HG02884 (cell line): ENCODE results near the gene SRSF9.

ENCODE experiments used
- ATAC-seq: cut with Tn5 transposase; IDR thresholded peaks from one replicate; pipeline ENCODE4 v1.9.1; 2021; ENCODE audit warnings: mild to moderate bottlenecking, moderate library complexity; ENCODE audit not compliant: unreplicated experiment

SRSF9 gene

DNA sequence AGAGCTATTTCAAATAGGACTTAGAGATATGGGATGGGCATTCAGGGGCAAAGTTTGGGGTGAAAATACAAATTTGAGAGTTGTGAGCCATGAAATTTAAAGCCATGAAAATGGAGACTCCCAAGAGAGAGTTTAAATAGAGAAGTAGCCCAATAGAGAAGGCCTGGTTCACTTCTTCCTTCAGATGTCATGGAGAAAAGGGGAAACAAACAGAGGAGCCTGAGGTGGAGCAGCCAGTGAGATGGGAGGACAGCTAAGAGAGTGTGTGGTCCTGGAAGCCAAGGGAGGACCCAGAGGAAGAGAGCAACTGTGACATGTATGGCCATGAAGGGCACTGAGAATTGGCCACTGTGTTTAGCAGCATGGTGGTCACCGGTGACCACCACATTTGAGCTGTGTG is 14.1 kb upstream of the SRSF9 start:
- no peak for ATAC-seq

DNA sequence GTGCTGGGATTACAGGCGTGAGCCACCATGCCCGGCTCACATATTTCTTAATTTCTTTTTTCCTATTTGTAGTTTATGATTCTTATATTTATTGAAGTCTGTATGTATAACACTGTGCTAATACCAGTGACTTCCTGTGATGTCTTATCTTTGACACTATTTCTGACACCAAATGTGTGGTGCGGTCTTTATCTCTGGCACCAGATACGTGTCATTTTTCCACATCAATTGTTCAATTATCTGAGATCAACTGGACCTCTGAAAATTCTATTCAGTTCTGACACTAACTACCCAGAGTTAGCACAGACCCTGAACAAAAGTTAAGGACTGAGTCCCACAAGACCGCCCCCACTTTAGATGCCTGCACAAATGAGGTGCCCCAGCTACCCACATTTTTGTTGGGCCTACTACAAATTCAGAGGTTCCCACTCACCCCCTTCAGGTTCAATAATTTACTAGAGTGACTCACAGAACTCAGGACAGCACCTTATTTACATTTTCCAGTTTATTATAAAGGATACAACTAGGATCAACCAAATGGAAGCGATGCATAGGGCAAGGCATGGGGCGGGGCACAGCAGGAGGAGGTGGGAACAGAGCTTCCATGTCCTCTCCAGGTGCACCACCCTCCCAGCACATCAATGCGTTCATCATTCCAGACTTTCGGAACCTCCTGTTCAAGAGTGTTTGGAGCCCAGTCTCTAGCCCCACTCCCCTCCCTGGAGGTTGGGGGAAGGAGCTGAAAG is 11.6 kb upstream of the SRSF9 start:
- no peak for ATAC-seq

DNA sequence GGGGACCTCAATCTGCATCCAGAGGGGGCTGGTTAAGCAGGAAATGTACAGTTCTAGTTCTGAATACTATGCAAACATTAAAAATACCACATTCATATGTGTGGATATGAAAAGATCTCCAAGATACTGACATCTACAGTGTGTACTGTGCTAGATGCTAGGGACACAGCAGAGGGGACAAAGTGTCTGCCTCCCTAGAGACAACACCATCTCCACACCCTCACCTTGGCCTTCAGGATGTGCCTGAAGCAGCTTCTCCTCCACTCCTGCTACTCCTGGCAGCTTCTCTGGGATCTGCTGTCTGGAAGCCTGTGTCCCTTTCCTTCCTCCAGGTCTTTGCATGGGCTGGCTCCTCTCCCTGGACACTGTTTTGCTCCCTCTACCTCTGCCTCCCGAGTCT is 10.7 kb upstream of the SRSF9 start:
- ATAC-seq = no peak

DNA sequence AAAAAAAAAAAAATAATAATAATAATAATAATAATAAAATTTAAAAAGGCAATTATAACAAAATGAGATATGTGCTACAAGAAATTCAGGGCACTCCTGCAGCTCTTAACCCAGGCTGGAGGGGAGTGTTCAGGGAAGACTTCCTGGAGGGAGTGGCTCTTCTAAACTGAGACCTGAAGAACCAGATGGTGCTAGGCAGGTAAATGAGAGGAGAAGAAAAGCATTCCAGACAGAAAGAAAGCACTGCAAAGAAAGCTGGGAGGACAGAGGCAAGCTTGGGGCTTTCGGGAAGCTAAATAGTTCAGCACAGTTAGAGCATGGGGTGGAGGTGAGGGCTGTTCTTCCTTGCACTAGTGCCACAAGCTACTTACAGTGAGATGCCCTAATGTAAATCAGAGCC is 9.9 kb upstream of the SRSF9 start:
- ATAC-seq = no peak

DNA sequence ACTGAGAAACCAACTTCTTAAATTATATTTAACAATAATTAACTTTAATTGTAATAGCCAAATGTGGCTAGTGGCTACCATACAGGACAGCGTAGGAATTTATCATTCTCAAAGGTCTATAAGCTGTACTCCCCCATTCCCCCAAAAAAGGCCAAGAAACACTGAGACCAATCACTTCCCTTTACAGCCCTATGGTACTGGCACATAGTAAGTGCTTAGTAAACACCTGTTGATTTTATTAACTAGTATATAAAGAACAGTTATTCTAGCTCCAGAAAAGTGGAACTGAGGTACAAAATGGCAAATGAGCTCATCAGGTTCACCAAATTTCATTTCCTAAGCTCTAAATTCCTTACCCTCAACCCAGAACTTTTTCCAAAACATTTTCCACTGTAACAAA is 6.1 kb upstream of the SRSF9 start:
- no peak for ATAC-seq

DNA sequence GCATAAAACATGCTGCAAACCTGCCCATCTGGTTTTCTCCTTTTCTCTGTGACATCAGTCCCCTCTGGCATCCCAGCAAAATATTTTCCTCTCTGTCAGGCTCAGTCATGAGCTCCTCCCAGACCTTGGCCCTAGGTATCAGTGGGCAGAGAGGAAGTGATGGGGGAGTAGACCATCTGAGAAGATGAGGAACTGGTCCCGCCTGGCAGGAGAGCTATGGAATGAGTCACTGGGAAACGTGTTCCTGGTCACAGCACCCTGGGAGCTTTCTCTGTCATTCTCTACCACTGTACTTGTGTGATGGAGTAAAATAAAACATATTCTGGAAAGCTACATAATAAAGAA is 5.0 kb upstream of the SRSF9 start:
- no peak for ATAC-seq

DNA sequence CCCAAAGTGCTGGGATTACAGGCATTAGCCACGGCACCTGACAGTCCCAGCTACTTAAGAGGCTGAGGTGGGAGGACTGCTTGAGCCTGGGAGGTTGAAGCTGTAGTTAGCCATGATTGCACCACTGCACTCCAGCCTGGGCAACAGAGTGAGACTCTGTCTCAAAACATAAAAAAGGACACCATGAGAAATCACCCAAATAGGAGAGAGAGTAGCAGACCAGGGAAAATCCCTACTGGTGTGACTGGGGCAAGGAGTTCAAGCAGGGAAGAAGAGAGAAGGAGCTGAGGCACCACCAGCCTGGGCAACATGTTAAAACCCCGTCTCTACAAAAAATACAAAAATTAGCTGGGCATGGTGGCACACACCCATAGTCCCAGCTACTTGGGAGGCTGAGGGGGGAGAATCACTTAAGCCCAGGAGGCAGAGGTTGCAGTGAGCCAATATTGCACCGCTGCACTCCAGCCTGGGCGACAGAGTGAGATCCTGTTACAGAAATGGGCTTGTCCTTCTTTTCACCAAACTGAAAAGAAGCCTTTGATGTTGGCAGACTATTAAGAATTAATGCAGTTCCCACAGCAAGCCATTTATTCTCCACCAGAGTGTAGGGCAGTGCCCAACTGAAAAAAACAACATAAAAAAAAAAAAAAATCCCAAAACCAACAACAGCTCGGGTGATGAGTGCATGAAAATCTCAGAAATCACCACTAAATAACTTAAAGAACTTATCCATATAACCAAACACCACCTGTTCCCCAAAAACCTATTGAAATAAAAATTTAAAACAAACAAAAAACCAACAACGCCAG is 4.5 kb upstream of the SRSF9 start:
- no peak for ATAC-seq

DNA sequence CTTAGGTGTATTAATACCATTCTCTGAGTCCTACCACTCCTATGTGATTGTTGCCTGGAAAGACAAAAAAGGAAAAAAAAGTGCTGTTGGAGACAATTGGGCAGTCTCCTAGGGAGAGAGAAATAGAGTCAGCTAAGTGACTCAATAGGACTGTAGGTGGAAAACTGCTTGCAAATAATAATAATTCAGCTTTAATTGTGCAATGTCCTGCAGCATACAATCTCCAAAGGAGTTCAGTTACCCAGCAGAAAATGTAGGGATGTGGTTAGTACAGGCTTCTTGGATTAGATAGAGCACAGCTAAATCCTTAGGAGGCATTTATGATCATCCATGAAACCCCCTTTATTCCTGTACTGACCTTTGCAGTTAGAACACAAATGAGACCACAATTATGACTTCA is 3.0 kb upstream of the SRSF9 start:
- ATAC-seq = no peak

DNA sequence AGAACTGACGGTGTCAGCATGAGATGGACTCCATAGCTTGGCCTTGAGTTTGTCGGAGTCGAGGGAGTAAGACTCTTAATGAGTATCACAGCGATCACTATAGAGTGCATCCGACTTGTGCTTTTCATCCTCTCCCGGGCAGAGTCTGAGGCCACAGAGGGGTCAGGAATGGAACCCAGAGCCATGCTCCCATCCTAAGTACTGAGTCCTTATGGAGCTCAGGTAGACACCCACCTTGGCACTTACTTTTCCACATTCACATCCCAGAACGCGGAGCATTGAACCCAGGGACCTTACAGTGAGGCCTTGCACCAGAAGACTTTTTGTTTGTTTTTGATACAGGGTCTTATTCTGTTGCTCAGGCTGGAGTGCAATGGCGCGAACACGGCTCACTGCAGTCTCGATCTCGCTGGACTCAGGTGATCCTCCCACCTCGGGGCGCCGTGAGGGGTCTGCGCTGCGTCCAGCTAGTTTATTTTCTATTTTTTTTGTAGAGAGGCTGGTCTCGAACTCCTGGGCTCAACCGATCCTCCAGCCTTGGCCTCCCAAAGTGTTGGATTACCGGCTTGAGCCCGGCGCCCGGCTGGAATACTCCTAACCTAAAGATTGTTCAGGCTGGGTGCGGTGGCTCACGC is 719 bp upstream of the SRSF9 start:
- ATAC-seq = peak; percentile 19

DNA sequence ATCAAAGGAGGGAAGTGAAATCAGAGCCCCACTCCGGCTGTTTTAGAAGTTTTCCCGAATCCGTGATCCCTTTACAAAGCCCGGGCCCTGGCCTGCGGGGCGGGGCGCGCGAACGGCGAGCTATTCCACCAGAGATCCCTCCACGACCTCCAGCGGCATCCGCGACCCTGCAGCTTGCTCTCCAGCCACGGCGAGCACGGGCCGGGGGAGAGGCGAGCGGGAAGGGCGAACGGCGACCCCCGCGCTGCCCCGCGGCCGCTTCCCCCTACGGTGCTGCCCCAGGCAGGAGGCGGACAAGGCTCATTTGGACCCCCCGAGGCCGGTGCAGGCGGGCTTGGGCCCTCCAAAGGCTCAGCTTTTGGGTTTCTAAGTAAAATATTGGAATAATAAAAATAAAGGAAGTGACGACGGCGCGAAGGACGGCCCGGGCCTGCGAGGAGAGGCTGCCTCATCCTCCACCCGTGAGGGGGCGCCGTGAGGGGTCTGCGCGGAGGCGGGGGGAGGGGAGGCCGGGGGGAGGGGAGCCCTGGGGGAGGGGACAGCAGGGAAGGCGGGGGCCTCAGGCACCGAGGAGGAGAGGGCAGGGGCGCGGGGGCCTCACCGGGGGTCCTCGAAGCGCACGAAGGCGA is 613 bp downstream of the SRSF9 start:
- ATAC-seq = peak; percentile 10

DNA sequence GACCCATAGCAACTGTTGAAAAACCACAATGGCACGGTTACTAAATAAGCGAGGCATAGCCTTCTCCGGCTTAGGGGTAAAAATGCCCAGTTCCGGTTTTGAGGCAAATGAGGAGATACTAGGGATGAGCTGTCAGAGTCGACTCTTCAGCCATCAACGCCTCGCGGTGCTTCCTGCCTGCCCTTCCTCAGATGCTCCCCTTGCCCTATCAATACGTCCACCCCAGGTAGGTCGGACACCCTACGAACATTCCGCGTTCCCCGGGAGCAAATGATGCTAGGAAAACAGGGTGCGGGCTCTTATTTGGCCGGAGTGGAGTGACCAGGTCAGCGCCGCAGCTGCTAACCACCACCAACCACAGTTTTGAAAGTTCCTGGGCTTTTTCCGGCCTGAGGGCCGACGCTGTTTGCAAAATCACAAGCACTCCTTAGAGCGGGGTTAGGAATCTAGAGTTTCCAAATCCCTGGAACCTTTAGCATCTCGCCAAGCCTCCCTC is 1.2 kb downstream of the SRSF9 start:
- ATAC-seq = no peak

DNA sequence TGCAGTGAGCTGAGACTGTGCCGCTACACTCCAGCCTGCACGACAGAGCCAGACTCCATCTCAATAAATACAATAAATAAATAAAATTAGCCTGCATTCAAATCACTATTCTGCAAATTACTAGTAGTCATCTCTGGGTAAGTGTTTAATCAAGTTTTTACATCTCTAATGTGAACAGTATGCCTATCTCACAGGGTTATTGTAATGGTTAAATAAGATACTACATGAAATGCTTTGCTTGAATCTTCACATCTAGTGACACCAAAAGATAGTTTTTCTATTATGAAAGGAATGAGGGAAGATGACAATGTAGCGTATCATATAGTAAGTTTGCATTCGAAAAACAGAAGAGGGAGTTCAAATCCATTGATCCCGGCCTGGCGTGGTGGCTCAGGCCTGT is 2.1 kb downstream of the SRSF9 start:
- no peak for ATAC-seq

DNA sequence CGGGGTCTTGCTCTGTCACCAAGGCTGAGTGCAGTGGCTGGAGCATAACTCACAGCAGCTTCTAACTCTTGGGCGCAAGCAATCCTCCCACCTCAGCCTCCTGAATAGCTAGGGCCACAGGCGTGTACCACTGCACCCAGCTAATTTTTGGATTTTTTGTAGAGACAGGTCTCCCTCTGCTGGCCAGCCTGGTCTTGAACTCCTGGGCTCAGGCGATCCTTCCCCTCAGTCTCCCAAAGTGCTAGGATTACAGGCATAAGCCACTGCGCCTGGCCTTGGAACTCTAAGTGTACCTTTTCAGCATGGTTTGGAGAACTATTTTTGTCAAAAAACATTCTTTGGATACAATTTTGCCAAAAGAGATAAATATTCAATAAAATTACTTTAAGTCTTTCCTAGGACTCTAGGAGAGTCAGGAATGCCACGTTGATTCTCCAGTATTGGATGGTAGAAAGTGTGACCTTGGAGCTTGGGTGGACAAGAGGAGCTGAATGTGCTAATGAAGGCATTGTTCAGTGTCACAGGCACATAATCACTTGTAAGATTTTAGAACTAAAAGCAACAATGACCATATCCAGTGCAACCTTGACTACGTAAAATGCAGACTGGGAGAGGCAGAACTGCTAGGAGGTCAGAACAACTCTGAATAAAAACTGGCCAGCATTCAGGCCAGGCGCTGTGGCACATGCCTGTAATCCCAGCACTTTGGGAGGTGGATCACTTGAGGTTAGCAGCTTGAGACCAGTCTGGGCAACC is 2.8 kb downstream of the SRSF9 start:
- no peak for ATAC-seq

DNA sequence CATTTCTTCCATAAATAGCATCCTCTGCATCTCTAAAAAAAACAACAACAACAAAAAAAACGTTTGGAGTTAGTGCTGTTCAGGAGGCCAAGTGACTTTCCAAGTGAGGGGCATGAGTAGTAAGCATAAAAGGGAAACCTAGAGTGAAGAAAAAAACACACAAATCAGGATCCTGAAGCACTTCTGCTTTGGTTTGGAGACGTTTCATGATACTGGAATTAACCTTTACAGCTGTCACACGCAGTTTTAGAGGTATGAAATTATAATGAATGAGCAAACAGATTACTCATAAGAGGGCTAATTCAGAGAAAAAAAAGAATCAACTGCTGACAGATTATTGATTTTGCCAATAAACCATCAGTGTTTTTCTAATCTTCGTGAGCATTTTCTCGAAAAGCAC is 3.8 kb downstream of the SRSF9 start:
- ATAC-seq = no peak

DNA sequence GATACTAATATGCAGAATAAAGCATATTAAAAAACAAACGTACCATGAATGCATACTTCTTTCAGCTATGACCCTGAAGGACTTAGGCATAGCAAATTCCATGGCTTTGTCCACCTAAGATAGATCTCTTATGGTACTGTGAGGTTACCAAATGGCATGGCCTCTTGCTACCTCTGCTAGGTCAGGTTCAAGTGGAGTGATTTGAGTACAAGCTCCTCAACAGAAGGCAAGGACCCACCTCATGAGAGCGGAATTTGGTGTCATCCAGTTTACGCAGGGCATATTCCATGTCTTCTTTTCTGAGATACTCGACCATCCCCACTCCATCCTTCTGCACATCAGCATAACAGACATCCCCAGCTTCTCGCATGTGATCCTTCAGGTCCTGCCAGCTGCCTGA is 5.8 kb downstream of the SRSF9 start:
- ATAC-seq = no peak

DNA sequence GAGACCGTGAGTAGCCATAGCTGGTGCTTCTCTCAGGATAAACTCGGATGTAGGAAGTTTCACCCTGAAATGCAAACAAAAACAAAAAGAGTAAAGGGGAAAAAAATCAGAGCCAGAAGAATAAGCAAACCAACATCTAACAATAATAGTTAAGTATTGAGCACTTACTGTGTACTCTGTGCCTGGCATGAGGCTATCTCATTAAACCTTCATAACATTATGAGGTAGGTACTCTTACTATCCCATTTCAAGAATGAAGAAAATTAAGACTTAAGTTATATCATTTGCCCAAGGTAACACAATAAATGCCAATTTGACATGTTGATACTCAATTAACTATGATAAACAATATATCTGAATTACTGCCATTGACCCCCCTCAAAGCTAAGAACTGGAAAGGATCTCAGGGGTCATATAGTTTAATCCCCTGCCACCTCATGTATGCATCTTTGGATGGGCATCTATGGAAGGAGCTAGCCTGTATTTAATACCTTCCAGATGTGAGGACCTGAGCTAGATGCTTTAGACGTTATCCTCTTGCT is 7.4 kb downstream of the SRSF9 start:
- no peak for ATAC-seq

DNA sequence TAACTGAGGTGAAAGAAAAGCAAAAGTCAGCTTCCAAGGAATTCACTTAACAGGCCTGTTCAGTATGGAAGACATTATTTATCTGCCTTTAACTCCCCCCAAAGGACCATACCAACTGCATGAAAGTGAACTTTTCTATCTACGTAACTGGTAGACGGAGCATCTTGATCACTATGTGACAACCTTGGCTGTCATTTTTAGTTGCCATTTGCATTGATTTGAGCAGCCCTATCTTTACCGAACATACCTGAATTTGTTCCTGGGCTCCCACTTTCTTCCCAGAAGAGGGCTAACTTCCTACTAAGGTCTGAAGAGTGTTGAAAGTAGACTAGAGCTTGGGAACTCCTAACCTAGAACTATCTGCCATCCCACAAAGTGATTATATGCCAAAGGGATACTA is 9.4 kb downstream of the SRSF9 start:
- no peak for ATAC-seq

DNA sequence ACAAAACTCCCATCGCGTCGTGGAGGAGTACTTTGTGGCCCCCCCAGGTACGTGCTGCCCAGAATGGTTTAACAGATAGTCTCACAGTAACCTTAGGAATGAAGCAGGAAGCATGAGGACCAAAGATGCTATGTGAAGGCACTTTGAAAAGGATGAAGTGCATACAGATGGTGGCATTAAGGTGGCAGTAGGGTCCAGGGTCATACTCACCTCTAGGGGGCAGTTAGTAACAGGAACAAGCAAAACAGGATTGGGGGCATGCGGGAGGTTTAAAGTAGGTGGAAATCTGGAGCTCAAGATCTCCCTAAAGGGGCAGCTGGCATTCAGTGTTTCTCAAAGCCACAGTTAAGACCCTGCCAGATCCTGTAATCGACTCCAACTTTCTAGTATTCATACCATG is 12.4 kb downstream of the SRSF9 start:
- no peak for ATAC-seq

DNA sequence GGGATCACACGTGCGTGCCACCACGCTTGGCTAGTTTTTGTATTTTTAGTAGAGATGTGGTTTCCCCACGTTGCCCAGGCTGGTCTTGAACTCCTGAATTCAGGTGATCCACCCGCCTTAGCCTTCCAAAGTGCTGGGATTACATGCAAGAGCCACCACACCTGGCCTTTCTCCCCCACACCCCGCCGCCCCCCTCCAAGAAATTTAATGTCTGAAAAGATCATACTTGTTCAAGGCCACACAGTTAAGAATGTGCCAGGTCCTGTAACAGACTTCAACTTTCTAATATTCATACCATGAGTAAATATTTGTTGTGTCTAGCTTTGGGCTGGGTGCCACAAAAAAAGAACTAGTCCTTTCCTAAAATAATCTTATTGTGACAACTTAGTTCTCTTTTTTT is 14.2 kb downstream of the SRSF9 start:
- ATAC-seq = no peak

DNA sequence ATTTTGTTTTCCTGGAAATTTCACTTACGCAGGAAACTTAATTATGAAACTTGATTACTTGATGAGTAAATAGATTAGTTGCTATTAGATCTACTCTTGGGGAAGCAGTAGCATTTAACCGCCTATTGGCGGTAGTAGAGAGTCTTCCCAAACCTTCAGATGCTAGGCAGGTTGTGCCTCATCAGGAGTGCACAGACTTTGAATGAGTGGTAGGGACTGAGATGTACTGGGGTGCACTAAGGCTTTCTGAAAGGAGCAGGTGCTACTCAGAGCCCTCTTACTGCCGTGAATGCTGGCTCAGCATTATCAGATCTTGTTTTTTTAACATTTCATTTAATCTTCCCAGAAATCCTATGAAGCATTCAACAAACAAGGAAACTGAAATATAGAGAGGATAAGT is 15.6 kb downstream of the SRSF9 start:
- ATAC-seq = peak; percentile 59
